Cardiac fibroblast (primary cell): ENCODE data around the gene CELF2.

Experiments
- DNase-seq, 2 donors: peaks; one replicate each; pipeline versions ENCODE4 v3.0.0 to v3.0.0-alpha.2; 2010; ENCODE audit warnings: low read depth in 2 of 2
- H3K4me3 ChIP-seq, 2 donors: replicated peaks in 1 of 2; 1 replicate in 1 of 2; 2 replicates in 1 of 2; pipeline ENCODE4 v1.5.1; 2011; ENCODE audit warnings: low read depth in 2 of 2, low read length in 2 of 2, mild to moderate bottlenecking in 2 of 2, moderate library complexity in 1 of 2
- CTCF ChIP-seq: IDR thresholded peaks from one replicate; pipeline ENCODE4 v1.5.1; 2011; ENCODE audit warnings: low read depth, mild to moderate bottlenecking, low read length, inconsistent platforms

CELF2 gene

GRCh38 chr10:11131112-11131639, 113.5 kb downstream of the CELF2 start:
- no peak for TF ChIP-seq CTCF
- H3K4me3 ChIP-seq: no peak overlapping the region
- no peak for DNase-seq

GRCh38 chr10:11134411-11134810, 116.7 kb downstream of the CELF2 start:
- DNase-seq: no peak
- no peak overlapping the region for H3K4me3 ChIP-seq
- TF ChIP-seq CTCF: no peak

DNA sequence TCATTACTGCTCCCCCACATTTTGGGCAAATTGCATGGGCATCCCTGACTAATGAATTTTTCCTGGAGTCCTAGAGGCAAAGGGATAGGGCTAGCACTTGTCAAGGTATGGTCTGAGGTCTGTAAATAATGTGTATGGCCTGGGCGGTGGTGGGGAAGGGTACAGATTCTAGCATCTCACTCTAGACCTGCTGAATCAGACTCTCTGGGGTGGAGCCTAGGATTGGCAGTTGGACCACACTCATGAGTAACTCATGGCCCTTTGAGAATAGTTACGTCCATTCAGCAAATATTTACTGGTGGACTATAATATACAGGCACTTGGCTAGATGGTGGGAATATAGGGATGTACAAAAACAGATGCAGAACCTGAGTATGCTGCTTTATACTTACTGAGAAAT, 118.0 kb downstream of the CELF2 start:
- no peak for DNase-seq

GRCh38 chr10:11138314-11139033, 120.8 kb downstream of the CELF2 start:
- no peak overlapping the region for H3K4me3 ChIP-seq
- no peak for TF ChIP-seq CTCF
- no peak for DNase-seq

More for the DNA sequence above, 118.0 kb downstream of the CELF2 start:
- H3K4me3 ChIP-seq: no peak overlapping the region
- TF ChIP-seq CTCF: no peak

DNA sequence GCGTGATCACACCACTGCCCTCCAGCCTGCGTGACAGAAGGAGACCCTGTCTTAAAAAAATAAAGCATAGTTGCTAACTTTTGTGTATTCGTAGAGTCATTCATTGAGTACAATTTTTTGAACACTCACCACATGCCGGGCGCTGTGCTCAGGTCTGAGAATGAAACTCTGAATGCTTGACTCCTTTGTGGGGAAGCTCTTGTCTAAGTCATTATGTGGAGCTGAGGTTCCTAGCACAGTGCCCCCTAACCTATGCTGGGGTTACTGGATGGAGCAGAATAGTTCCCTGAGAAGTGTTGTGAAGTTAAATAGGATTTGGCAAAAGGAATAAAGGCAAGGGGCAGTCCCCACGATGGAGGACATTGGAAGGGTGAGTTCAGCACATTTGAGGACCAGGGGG, 123.3 kb downstream of the CELF2 start:
- no peak overlapping the region for H3K4me3 ChIP-seq
- no peak for DNase-seq
- no peak for TF ChIP-seq CTCF

DNA sequence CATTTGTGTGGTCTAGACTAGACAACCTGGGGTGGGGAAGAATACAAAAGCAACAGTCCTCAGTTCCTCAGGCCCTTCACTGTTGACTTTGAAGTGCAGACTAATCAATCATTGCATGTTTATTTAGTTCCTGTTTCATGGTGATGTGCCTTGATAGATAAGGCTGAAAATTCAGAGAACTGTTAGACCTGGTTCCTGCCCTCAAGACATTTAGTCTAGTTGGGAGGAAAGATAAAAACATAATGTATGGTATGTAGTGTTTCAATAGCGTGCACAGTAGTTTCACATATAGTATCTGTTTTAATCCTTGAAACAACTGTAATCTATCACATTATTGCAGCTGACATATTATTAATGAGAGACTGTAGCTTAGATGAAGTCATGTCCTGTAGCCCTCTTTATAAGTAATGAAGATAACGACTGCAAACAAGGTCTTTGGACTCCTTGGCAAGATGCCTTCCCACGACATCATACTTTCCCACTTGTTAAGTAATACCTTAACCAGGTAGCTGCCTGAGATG, 124.0 kb downstream of the CELF2 start:
- H3K4me3 ChIP-seq: no peak overlapping the region
- DNase-seq: no peak
- TF ChIP-seq CTCF: no peak

- H3K4me3 ChIP-seq: no peak overlapping the region
- no peak for TF ChIP-seq CTCF
- DNase-seq: no peak
These were observed 125.1 kb downstream of the CELF2 start for GRCh38 chr10:11142777-11143176.
